Measurements from ENCODE around the gene MFSD12. TPM values are rescaled to one million over a fixed set of nuclear protein-coding genes. Genes with fewer than 3 reads are reported as not detected.

The MFSD12 gene
- total RNA-seq: 53.8 and 78.4 TPM in 2 replicates

GRCh38 chr19:3557461-3558248, at the start of gene MFSD12:
Gene MFSD12 (minus strand): TSS chr19:3557586. CDS start chr19:3557403, 183 bp downstream.
- peak; percentile 75 to 94 for DNase-seq (ENCODE audit: low read depth in 2 of 2)

- DNase-seq (ENCODE audit: low read depth in 2 of 2): peak in 1 of 2 donors; percentile 63
Measured at GRCh38 chr19:3606690-3607289, 49.4 kb upstream of the MFSD12 start, which contains the start of gene TBXA2R. Gene TBXA2R (minus strand): TSS chr19:3606875. CDS start chr19:3600634, 6,241 bp downstream.

GRCh38 chr19:3606174-3606689, 48.8 kb upstream of the MFSD12 start:
- no peak for DNase-seq (ENCODE audit: low read depth in 2 of 2)

GRCh38 chr19:3605770-3606169, 48.4 kb upstream of the MFSD12 start:
- no peak for DNase-seq (ENCODE audit: low read depth in 2 of 2)

GRCh38 chr19:3605361-3605760, 48.0 kb upstream of the MFSD12 start:
- no peak for DNase-seq (ENCODE audit: low read depth in 2 of 2)

DNA sequence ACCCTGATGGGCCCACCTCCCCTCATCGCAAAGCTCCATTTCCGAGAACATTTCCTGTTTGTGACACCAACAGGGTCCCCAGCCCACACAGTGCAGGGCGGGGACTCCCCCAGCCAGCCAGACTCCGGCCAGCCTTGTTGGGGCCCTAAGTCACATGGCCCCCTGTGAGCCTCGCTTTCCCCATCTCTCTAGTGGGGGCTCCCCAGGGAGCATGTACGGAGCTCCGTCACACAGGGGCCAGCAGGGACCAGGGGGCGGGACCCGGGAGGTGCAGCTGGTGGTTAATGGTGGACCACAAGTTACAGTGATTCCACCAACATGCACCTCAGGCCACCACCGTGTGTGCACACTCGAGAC, 47.6 kb upstream of the MFSD12 start:
- DNase-seq (ENCODE audit: low read depth in 2 of 2): no peak

- no peak for DNase-seq (ENCODE audit: low read depth in 2 of 2)
Measured at GRCh38 chr19:3604227-3604986, 47.0 kb upstream of the MFSD12 start.

DNA sequence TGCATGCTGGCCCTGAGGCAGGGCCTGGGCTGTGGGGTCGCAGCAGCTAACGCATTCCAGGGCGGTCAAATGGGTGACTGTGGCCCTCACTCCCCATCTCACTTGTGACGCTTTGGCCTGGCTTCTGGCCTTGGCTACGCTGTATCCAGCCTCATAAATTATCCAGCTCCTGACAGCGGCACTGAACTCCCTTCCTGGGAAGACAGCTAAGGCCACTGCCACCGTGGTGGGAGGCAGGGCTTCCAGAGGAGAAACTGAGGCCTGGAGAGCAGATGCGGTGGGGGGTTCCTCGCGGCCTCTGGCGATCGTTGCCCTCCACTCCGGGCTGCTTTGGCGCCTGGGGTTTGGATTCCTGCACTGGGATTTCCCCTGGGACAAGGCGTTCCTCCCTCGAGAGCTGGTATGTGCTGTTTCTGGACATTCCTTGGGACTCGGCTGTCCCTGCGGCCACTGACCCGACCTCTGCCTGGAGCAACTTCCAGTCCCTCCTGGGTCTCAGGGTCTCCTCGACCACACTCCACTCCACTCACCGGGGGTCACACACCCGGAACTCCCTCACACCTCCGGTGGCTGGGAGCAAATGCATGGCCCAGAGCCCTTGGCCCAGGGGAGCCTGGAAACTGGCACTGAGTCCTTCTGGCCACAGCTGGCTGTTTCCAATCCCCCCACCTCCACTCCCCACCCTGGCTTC, 45.9 kb upstream of the MFSD12 start:
- no peak for DNase-seq (ENCODE audit: low read depth in 2 of 2)

GRCh38 chr19:3601021-3601420, 43.6 kb upstream of the MFSD12 start:
- DNase-seq (ENCODE audit: low read depth in 2 of 2): no peak

DNA sequence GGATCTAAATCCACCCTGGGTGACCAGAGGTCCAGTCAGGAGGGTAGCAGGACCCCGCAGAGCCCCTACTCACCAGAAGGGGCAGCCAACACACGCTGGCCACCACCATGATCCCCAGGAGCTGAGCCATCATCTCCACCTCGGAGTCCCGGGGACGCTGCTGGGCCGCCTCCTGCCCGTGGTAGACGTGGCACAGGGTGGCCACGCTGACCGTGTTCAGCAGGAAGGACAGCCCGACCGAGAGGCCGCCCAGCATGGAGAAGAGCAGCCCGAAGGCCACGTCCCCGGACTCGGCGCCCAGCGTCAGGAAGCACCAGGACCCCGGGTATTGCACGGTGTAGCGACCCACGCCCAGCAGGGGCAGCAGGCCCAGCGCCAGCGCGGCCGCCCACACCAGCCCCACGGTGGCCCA, 42.4 kb upstream of the MFSD12 start:
- DNase-seq (ENCODE audit: low read depth in 2 of 2): no peak

GRCh38 chr19:3595521-3596061, 38.2 kb upstream of the MFSD12 start:
- no peak for DNase-seq (ENCODE audit: low read depth in 2 of 2)

DNA sequence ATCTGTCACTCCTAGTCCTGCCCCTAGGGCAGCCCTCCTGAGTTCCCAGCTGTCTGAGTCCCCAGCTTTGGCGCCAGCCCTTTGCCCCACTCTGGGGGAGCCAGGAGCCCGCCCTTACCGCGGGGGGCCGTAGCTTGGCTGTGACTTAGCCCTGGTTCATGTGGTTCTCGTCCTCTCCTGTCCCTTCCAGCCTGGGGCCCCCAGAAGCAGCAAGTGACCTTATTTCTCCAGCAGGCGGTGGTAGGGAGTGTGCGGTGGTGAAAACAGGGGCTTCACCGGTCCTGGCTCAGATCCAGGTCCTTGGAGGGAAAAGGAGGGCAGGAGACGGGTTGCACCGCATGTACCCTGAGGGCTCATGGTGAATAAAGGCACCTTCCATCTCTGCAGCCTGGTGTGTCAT, 35.8 kb upstream of the MFSD12 start:
- no peak for DNase-seq (ENCODE audit: low read depth in 2 of 2)

GRCh38 chr19:3591876-3592613, 34.7 kb upstream of the MFSD12 start:
- no peak for DNase-seq (ENCODE audit: low read depth in 2 of 2)

DNA sequence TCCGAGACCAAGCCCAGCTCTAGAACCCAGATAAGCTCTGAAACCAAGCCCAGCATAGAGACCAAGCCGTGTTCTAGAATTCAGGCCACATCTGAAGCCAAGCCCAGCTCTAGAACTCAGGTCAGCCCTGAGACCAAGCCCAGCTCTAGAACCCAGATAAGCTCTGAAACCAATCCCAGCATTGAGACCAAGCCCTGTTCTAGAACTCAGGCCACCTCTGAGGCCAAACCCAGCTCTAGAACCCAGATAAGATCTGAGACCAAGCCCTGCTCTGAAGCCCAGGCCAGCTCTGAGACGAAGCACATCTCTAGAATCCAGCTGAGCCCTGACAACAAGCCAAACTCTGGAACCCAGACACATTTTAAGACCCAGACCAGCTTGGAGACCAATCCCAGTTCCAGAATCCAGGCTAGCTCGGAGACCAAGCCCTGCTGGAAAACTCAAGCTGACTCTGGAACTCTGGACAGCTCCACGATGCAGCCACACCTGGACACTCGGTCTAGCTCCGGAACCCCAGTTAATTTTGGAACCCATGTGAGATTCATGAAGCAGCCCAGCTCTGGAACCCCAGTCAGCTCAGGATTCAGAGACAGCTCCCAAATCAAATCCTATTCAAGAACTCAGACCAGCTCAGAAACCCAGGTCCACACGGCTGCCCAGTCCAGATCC, 33.7 kb upstream of the MFSD12 start:
- DNase-seq (ENCODE audit: low read depth in 2 of 2): no peak

DNA sequence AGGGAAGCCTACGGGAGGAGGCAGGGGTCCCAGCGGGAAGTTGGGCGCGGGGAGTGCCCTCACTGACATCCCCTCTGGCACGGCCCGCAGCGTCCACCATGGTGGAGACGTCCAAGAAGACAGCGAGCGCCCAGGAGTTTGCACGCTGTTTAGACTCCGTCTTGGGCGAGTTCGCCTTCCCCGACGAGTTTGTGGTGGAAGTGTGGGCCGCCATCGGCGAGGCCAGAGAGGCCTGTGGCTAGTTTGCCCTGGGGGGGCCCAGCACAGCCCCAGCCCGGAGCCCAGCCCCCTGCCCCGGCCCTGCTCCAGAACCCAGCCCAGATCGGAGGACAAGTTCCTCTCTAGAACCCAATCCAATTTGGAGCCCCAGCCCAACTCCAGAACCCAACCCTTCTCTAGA, 32.6 kb upstream of the MFSD12 start:
- no peak for DNase-seq (ENCODE audit: low read depth in 2 of 2)

GRCh38 chr19:3589439-3589838, 32.1 kb upstream of the MFSD12 start:
- DNase-seq (ENCODE audit: low read depth in 2 of 2): no peak

GRCh38 chr19:3586707-3587346, 29.4 kb upstream of the MFSD12 start:
- DNase-seq (ENCODE audit: low read depth in 2 of 2): no peak

- no peak for DNase-seq (ENCODE audit: low read depth in 2 of 2)
Measured at GRCh38 chr19:3586127-3586626, 28.8 kb upstream of the MFSD12 start.
